HPDE6-E6E7 (cell line): Measurements from ENCODE around the gene ZNF541.
A peak's percentile ranks its signal among the peaks of the same experiment; 100 is the strongest.
"Not testable (repeated sequence)": the region's sequence is repeated elsewhere in the genome, so short reads cannot be mapped to it uniquely, and the experiment has no call there.

Experiments used
- DNase-seq: peaks from one replicate; pipeline ENCODE4 v3.0.0; 2011; ENCODE audit warnings: missing footprints; ENCODE audit errors: extremely low spot score

The ZNF541 gene

DNA sequence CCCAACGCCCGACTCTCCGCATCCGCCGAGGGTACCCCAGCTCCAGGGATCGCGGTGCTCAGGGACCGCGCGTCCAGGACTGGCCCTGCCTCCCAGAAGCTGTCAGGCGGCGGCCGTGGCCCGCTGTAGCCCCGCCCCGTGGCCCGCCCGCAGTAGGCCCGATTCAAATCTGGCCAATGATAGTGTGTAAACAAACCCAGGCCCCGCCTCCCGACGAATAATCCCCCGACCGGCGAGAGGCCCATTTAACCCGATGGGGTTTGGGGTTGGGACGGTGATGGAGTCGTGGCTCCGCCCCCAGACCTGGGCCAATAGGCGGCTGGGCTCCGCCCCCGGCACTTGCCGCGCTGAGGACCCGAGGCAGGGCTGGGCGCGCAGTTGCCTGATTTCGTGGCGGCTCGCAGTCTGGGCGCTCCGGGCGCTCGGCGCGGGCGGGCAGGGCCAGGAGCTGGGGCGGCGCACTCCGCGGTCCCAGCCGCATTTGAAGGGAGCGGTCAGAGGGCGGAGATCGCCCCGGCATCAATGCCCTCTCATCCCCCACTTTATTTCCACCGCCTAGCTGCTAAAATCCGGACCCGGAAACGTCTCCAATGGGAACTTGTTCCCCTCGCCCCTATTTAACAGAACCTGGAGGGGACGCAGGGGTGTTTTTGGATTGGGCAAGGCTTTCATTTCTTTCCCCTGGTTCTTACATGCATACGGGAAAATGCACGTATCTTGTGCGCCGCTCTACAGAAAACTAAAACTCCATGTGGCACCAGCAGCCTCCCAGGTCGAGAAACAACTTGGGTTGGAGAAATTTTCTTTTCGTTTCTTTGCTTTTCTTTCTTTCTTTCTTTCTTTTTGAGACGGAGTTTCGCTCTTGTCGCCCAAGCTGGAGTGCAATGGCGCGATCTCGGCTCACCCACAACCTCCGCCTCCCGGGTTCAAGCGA is 27.6 kb upstream of the ZNF541 start:
- peak; percentile 98 for DNase-seq

DNA sequence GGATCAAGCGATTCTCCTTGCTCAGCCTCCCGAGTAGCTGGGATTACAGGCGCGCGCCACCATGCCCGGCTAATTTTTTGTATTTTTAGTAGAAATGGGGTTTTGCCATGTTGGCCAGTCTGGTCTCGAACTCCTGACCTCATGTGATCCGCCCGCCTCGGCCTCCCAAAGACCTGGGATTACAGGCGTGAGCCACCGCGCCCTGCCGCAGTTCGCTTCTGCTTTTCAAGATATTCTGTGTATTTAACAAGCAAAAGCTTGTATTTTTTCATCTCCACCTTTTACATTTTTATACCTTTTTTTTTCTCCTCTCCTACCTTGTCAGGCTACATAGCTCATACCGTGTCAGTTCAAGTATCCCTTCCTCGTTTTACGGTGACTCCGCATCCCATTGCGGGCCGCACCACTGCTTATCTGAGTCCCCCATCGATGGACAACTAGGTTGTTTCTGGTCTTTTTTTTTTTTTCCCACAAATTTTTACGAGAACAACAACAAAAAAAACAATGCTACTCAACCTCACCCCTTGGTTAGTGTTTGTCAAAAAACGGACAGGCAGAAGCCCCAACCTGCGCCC is 26.8 kb upstream of the ZNF541 start:
- DNase-seq, result not testable (repeated sequence)

DNA sequence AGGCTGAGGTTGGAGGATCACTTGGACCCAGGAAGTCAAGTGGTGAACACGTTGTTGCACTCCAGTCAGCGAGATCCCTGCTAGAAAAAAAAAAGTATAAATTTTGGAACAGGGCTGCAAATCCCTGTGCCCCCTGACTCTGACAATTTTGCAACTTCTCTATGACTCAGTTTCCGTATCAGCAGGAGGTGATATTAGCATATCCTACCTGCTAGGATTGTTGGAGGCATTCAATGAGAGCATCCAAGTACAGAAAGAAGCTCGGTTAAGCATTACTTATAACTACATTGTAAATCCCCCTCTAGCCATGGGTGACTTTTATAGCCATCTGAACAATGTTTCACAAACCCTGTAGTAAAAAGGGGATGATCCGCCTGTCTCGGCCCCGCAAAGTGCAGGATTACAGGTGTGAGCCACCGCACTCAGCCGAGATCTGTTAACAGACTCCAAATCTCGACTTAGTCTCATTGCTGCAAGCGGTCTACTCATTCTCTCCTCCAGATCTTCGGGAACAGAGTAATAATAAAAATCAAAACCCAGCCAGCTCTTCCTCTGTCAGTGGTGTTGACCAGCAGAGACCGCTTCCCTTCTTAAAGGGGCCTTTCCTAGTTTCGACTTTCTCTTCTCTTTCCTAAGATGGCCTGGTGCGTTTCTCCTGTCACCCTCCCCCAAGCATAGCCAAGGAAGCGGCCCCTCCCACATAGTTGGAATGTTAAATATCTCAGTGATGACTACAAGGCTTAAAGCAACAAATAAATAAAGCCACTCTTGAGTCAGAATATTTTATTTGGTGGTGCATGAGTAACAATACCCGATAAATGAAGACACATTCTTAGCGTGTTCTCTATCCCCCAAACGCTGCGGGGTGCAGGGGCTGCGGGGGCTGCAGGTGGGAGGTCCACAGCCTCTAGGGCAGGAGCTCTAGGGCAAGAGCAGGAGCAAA is 25.7 kb upstream of the ZNF541 start:
- DNase-seq, result peak; percentile 91

DNA sequence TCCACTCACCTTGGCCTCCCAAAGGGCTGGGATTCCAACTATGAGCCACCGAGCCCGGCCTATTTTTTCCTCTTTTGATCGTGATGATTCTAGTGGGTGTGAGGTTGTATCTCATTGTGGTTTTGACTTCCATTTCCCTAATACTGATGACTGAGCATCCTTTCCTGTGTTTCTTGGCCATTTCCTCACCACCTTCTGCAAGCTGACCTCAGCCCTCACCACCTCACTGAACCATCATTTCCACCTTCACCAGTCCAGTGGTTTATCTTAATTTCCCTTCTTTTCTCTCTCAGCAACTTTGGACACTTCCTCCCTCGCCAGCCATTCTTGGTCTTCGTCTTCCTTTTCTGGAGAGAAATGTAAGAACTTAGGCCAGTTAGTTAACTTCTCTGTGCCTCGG is 23.0 kb upstream of the ZNF541 start:
- no peak for DNase-seq

DNA sequence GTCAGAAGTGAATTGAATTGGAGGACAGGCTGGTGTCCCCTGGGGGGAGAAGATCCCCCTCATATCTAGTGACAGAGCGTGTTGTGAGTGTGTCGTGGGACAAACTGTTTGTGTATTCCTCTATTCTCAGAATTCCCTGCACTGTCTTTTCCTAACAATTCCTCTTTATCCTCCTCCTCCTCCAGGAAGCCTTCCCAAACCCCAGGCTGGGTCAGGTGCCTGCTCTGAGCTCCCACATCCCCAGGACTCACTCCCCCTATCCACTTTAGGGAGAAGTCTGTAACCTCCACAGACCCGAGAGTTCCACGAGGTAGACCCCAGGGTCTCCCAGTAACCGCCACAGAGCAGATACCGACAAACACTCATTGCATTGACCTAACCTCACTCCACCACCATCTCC is 20.9 kb upstream of the ZNF541 start:
- DNase-seq, result no peak

- DNase-seq, result no peak
These were observed 16.9 kb upstream of the ZNF541 start for GRCh38 chr19:47589824-47590223.

GRCh38 chr19:47587295-47587694 is 14.3 kb upstream of the ZNF541 start:
- no peak for DNase-seq

GRCh38 chr19:47583161-47583560 is 10.2 kb upstream of the ZNF541 start:
- DNase-seq, result peak; percentile 49

- DNase-seq, result no peak
These were observed 9.5 kb upstream of the ZNF541 start for GRCh38 chr19:47582320-47582909.

DNA sequence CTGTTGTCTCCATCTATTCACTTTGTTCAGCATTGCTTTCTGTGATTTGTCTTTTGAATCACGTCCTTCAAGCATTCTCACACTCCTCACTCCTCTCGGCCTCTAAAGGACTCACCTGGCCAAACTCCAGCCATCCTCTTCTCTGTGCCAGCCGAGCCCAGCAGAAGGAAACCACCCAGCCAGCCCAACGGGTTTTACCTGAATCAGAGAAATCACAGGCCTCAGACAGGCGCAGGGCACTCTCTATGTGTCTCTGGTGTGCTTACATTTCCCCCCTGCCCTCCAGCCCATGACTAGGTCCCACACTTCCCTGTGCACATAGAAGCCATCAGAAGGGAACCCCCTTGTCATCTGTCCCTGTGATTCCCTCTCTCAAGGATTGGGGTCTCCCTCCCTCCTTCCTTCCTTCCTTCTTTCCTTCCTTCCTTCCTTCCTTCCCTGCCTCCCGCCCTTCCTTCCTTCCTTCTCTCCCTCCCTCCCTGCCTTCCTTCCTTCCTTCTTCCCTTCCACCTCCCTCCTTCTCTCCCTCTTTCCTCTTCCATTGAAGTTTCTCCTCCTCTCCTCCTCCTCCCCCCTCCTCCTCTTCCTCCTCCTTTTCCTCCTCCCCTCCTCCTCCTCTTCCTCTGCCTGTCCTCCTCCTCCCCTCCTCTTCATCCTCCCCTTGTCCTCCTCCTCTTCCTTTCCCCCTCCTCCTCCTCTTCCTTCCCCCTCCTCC is 8.8 kb upstream of the ZNF541 start:
- DNase-seq, result peak; percentile 82

DNA sequence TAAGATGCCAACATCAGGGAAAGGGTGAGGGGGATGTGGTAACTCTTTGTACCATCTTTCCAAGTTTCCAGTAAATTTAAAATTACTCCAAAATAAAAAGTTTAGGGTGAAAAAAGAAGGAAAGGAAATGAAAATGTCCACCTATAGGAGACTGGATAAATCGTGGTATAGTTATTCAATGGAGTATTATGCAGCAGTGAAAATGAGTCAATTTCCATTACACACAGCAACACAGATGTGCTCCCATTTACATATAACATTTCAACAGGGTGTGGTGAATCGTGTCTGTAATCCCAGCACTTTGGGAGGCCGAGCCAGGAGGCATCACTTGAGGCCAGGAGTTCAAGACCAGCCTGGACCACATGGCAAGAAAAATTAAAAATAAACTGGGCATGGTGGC is 7.4 kb upstream of the ZNF541 start:
- DNase-seq, result no peak

DNA sequence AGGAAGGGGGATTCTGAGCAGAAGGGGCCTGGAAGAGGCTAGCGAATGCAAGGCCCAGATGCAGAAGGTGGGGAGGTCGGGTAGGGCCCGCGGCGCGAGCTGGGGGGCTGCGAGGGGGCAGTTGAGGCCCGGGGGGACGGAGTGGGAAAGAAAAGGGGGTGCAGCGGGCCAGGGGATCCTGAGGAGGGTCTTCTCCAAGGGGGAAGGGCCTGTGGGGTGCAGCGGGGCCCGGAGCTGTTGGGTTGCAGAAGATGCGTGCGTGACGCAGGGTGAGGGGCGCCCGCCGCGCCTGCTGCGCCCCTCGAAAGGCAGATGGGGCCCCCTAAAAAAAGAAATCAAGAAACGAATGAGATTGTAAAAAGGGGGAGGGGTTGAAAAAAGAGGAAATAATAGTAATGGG is 313 bp downstream of the ZNF541 start:
- DNase-seq, result no peak

GRCh38 chr19:47569331-47569730 is 3.6 kb downstream of the ZNF541 start:
- no peak for DNase-seq

DNA sequence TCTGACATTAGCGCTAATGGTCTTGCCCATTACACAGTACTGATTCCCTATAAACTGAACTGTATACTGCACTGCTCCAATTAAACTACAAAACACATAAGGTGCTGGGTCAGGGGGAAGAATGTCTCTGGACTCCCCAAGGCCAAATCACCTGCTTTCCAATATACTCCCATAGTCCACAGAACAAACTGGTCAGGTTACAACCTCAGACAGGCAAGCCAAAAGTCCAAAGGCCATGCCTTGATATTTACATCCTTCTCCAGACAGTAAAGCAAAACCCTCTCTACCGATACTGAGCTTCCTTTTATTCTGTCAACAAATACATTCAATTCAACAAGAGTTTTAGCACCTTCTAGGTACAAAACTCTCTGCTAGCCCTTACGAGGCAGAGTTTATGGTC is 8.9 kb downstream of the ZNF541 start:
- no peak for DNase-seq

GRCh38 chr19:47561440-47562057 is 11.4 kb downstream of the ZNF541 start:
- DNase-seq, result no peak

- no peak for DNase-seq
These were observed 11.9 kb downstream of the ZNF541 start for GRCh38 chr19:47560999-47561398.

- DNase-seq, result no peak
These were observed 22.8 kb downstream of the ZNF541 start for GRCh38 chr19:47550129-47550528.

DNA sequence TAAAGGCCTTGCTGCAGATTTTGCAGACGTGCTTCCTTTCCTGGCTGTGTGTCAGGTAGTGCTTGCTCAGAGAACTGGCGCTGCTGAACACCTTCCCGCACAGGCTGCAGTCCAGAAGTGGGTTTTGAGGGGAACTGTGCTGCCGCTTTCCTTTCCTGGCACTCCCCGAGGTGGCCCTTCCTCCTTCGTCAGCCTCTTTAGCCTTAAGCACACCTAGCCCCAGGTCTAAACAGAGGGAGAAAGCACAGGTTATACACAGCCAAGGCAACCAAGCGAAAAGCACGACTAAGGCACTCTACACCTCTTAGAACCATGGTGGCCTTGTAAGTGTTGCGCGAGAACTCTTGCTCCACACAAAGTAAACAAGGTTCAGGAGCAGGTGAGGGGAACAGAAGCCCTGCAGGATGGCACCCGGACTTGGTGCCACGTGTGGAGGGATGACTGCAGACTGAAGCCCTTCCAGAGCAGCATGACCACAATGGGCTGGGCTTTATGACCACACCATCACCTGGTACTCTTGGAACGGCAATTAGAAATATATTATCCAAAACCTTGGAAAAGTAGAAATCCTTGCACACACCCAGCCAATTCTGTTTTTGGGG is 23.6 kb downstream of the ZNF541 start:
- DNase-seq, result no peak

DNA sequence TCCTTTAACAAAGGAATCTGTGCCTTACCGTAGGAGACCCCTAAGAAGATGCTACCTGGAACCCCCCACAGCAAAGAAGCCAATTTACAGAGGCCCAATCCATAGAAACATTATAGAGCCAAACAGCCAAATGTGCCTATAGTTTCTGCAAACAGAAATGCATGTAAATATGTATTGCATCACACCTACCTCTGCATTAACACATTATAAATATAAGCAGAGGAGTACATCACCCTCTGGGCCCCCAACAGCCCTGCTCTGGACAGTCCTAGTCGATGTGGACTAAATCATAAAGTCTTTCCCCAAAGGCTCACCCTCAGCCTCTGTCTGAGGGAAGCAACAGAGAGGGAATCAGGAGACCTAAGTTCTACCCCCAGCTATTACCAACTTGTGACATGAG is 25.7 kb downstream of the ZNF541 start:
- no peak for DNase-seq
